Stimulated activated CD4-positive, alpha-beta T cell treated with anti-CD3 and anti-CD28 coated beads, Interleukin-12 subunit alpha, Interleukin-12 subunit beta, amount 100 ng/mL, for 24 hours (primary cell): ENCODE results near the gene CTAGE6.
"Not testable (repeated sequence)": the region's sequence is repeated elsewhere in the genome, so short reads cannot be mapped to it uniquely, and the experiment has no call there.

Experiments
- DNase-seq, 2 experiments: peaks; one replicate each; pipeline ENCODE4 v3.0.0-alpha.2; 2020; ENCODE audit warnings: low read depth in 2 of 2

Gene CTAGE6, protein sequence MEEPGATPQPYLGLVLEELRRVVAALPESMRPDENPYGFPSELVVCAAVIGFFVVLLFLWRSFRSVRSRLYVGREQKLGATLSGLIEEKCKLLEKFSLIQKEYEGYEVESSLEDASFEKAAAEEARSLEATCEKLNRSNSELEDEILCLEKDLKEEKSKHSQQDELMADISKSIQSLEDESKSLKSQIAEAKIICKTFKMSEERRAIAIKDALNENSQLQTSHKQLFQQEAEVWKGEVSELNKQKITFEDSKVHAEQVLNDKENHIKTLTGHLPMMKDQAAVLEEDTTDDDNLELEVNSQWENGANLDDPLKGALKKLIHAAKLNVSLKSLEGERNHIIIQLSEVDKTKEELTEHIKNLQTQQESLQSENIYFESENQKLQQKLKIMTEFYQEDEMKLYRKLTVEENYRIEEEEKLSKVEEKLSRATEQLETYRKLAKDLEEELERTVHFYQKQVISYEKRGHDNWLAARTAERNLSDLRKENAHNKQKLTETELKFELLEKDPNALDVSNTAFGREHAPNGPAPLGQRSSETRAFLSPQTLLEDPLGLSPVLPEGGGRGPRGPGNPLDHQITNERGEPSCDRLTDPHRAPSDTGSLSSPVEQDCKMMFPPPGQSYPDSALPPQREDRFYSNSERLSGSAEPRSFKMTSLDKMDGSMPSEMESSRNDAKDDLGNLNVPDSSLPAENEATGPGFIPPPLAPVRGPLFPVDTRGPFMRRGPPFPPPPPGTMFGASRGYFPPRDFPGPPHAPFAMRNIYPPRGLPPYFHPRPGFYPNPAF

DNA sequence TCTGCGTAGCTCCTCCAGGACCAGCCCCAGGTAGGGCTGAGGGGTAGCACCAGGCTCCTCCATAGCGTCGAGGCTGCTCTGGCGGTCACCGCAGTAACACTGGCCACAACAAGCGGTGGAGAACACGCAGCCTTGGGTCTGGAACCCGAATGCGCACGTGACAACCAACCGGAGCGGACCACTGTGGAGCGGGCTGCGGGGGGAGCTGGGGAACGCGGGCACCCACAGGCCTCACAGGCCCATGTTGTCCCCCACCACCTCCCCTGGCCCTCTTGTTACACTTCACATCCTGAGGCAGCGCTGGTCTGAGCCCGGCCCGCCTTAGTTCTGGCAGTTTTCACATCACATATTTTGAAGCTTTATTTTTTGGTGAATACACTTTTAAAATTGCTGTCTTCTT lies at the start of gene CTAGE6:
Gene CTAGE6, minus strand, starts transcription at position 101 of the 400 bp plus-strand sequence. Its CDS starts 38 bp downstream, at position 63.
- not testable (repeated sequence) for DNase-seq

DNA sequence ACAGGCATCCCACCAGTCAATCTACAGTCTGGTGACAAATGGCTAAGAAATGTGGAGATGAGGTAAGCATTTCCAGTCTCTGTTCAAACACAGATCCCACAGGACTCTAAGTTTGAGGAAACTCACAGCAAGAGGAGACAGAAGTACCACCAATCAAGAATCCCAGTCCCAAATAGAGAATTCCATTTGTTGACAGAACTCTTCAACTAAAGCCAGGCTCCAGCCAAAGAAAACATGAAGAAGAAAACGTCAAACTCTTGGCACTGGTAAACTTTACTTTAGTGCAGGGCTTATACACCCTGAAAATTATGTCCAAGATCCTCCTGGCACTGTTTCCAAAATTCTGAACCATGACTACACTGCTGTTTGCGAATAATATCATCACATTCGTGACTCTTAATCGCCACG lies 49.2 kb upstream of the CTAGE6 start:
- DNase-seq, result not testable (repeated sequence)

DNA sequence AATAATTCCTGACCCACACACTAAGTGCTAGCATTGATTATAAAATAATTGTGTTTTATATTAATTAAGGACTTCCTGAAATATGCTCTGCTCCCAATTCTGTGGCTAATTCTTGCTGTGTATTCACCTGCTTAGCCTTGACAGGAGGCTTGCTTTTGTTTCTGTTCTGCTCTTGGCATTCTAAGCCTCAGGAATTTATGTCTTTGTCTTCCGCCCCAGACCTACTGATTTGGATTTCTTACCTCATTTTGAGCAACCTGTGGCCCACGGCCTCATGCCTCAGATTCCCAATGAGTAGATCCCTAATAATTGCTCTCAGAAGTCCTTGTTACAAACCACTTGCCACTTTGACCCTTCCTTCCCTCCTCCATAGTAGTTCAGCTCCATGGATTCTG lies 40.4 kb upstream of the CTAGE6 start:
- not testable (repeated sequence) for DNase-seq

DNA sequence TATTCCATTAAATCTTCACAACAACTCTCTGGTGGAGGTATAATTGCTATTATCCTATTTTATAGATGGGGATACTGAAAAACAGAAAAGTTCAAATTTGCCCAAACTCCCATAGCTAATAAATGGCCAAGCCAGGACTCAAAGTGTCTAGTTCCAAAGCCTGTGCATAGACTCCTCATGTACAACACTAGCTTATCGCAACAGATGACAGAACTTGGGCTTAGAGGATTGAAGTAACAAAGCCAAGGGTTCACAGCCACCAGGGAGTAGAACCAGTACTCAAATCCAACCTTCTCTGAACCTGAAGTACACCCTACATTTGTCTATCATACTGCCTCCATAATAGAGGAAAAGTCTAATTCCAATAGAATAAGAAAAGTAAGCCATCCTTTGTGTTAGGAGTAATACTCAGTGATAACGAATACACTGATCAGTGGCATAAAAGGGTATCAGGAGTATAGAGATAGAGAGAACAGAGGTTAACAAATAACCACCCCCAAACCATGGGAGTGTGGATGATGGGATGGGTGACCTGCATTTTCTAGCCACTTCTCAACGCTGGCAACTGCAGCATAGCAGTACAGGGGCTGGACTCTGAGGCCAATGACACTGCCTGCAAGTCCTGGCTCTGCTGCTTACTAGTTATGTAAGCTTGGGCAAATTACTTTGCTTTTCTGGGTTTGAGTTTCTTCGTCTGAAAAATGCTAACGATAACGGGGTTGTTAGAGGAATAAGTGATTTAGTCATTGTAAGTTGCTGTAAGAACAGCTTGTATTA lies 39.8 kb upstream of the CTAGE6 start:
- not testable (repeated sequence) for DNase-seq

DNA sequence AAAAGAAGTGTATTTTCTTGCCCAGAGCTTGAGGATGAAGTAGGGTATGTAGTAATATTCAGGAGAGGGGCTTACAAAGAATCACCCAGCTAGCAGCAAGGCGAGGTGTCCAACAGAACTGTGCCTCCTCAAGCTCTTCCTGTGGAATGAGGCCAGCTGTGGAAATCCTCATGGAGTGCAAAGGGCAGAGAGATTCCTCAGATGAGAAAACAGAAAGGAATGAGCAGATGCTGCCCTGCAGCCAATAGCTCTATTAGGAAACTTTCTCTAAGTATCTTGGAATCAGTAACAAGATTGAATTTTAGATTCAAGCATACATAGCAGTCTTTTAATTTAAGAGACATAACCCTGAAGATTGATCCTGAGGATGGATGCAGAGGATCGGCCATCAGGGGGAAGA lies 38.2 kb upstream of the CTAGE6 start:
- not testable (repeated sequence) for DNase-seq

DNA sequence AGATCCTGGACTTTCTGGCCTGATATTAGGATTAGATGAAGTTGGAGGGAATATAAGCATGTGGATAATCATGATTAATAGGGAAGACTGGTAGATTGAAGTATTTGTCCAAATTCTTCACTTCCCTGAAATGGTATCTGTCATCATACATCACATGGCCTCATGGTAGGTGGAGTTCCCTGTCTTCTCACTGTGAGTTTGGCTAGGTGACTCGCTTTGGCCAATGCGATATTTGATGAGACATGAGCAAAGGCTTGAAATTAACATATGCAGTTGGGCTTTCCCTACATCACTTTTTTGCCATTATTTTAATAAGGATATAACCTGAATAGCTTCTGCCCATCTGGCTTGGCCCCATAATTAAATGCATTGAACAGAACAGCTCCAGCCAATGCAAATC lies 35.1 kb upstream of the CTAGE6 start:
- DNase-seq, result peak in 1 of 2 experiments; percentile 1

DNA sequence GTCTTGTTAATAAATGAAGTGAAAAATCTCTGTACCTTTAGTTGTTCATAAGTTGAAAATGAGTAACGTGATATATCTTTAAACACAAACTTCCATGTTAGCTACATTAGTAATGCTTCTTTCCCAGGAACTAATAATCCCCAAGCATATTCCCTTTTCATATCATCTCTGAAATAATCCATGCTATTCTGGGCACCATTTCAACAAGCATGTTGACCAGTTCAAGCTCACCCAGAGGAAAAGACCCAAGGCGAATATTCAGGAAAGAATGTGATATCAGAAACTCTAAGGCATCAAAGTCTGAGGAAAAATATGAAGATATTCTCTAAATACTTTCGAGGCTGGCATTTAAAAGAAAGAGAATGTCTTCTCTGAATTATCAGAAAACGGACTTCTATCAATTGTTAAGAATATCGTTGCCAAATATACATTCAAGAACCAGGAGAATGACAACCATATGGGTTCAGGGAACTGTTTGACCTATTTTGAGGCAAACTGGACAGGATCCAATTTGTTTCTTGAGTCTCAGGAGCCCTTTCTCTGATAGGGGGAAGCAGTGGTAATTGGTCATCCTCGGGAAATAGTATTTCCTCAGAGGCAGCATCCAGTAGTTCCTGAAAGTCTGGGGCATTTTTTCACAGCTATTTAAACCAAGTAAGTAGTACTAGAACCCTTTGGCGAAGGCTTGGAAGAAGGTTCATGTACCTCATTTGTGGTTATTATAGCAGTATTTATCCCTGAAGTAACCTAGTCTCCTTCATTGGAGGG lies 28.1 kb upstream of the CTAGE6 start:
- DNase-seq, result not testable (repeated sequence)

DNA sequence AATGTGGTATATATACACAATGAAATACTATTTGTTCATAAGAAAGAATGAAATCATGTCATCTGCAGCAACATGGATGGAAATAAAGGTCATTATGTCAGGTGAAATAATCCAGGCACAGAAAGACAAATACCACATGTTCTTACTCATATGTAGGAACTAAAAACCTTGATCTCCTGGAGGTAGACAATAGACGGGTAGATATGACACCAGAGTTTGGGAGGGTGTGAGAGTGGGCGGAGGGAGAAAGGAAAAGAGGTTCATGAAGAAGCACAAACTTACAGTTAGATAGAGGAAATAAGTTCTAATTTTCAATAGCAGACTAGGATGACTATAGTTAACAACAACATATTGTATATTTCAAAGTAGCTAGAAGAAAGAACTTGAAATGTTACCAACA lies 22.1 kb upstream of the CTAGE6 start:
- not testable (repeated sequence) for DNase-seq

DNA sequence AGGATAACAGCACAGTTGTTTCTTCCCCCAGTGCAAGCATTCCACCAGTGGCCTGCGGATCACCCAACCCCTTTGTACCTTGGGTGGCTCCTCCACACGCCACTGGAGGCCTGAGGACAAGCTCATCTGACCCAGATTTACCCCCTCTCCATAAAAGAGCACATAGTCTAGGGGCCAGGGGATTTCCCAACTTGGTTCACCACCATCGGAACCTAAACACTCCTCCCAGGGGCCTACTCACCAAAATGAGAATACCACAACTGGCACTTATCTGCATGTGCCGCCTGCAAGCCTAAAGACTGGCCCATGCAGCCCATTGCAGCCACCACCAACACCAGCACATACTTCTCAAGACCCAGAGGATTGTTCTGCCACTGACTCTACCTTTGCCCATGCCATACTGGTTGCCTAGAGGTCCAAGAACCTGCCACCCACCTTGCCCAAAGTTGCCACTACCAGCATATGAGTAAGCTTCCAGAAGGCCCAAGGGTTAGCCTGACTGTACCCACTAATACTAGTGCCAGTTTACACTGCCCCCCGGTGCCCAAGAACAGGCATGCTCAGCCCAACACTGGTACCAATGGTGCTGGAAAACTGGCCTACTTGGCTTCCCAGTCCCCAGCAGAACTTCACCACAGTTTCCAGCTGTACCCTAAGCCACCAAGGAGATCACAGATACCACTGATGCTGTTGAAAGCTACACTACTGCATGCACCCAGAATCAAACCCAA lies 15.4 kb upstream of the CTAGE6 start:
- not testable (repeated sequence) for DNase-seq

DNA sequence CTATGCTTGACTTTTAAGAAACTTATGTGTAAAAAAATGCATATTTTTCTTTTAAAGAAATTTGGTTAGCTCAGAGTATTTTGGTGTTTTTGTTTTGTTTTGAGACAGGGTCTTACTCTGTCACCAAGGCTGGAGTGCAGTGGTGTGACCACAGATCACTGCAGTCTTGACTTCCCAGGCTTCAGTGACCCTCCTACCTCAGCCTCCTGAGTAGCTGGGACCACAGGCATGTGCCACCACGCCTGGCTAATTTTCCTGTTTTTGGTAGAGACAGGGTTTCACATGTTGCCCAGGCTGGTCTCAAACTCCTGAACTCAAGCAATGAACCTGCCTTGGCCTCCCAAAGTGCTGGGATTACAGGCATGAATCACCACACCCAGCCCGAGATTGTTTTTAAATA lies 10.0 kb upstream of the CTAGE6 start:
- DNase-seq, result not testable (repeated sequence)

DNA sequence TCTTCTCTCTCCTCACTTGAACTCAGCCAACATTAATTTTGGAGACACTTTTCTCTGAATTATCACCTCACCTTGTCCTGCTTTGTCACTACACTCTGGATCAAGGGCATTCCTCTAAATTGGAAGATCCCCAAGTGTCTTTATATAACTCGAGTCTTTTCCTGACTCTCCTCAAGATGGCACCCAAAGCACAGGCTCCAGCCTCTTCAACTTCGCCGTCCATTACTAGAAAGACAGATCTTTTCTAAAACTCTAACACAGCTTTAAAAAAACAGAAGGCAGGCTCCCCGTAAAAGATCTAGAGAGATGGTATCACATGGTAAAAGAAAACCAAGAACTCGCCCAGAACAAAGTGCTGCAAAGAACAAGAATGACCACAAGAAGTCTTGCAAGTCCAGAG lies 8.2 kb upstream of the CTAGE6 start:
- DNase-seq, result not testable (repeated sequence)

DNA sequence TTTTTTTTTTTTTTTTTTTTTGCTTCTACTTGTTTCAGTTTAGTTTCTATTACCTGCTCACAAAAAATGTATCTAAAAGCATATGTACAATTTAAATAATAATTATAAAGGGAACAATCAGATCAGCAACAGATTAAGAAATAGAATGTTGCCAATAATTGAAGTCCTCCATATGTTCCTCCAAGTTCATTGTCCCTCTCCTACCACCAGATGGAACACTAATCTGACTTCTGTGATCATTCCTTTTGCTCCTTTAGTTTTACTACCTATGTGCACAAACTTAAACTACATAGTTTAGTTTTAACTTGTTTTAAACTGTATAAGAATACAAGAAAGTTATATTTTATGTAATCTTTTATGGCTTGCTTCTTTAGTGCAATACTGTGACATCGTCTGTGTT lies 5.6 kb upstream of the CTAGE6 start:
- not testable (repeated sequence) for DNase-seq

DNA sequence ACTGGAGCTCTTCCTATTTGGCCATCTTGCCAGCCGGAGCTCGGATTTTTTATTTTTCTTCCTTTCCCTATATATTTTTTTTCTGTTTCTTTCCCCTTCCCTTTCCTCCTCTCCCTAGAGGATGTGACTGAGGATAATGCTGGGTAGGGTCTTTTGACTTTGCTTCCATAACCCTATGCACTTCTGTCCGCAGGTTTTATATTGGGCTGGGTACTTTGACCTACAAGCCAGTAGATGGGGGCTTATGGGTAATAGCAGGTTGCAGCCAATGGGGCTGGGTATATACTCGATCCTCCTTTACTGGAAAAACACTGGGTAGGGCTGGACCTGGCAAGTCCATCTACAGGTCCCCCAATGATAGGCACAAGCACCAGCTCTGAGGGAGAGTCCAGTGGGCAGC lies 12.2 kb downstream of the CTAGE6 start:
- not testable (repeated sequence) for DNase-seq

DNA sequence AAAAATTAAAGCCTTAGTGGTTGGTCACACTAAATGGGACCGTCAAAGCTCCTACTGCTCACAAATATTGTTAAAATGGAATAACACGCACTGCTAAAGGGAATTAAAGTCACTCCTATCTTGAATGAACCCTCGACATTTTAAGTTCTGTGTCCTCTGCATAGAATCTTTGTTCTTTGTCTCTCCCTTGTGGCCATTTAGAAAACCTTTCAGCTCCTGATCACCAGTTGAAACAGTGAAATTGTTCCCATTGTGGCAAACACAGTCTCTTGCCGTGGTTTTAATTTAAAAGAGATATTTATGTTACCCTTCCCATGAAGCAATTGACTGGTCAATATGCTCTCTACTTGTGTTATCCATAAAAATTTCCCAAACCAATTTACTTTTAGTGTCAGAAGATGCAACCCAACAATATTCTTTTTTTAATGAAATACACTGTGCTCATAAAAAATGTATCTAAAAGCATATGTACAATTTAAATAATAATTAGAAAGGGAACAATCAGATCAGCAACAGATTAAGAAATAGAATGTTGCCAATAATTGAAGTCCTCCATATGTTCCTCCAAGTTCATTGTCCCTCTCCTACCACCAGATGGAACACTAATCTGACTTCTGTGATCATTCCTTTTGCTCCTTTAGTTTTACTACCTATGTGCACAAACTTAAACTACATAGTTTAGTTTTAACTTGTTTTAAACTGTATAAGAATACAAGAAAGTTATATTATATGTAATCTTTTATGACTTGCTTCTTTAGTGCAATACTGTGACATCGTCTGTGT lies 20.3 kb downstream of the CTAGE6 start:
- not testable (repeated sequence) for DNase-seq

DNA sequence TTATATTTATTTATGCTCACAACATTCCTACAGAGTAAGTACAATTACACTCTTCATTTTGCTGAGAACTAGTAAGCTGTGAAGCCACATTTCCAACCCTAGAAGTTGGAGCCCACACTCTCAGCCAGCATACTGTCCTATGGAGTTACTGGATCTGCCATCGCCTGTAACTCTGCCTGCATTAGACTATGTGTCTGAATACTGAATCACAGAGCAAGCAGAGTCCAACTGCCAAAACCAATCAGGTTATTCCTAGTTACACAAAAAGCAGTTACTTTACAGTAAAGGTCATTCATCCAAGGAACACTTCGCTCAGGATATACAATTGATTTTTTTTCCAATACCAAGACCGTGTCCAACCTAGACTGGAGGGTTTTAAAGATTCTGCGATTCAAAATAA lies 21.5 kb downstream of the CTAGE6 start:
- no peak for DNase-seq

DNA sequence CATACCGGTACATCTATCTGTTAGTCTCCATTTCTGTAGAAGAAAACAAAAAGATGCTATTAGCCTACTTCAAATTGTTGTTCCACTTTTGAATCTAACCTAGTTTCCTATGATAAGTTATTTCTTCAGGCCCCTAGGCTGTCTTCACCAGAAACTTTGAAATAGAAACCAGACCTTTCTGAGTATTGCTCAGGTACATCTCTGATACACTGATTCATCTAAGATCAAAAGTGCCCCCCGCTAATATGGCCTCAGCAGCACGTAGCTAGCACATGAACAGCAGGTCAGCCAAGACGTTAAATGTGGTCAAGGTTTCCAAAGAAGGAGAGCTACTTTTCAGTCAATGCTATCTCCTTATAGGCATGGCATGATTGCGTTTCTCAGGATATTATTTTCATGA lies 23.6 kb downstream of the CTAGE6 start:
- no peak for DNase-seq

DNA sequence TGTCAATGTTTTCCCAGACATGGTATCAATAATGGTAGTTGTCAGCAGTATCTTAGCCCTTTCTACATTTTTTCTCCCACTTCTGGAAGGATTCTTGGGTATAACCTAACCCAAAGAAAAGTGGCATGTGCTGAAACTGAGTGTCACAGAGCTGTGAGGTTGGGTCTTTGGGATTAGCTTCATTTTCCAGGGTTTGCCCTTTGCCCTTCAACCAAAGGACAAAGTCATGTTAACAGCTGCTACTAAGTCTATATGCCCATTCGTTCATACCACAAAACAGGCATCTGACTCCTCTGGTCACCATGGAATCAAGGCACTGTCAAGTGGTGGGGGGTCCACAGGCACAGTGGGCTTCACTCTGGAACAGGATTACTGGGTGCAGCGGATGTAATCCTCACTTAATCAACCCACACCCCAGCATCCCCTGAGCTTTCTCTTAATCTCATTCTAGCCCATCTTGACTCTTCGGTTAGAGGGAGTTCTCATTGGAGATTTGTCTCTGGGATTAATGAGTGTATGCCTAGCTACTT lies 29.1 kb downstream of the CTAGE6 start:
- no peak for DNase-seq

DNA sequence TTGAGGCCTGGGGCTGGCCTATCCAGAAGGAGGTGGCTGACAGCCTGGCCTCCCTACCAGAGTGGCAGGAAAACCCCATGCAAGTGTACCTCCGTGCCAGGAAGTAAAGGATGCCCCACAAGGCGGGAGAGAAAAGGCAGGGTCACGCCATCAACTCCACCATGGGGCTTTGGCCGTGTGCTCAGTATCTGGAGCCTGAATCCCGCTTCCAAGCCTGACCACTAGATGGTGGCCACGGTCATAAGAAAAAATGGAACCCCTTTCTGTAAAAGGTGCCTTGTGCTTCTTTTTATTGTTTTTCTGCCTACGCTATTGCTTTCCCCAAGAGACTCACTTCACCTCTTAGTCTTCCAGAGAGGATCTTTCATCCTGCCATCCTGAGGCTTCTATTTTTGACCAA lies 29.9 kb downstream of the CTAGE6 start:
- not testable (repeated sequence) for DNase-seq

DNA sequence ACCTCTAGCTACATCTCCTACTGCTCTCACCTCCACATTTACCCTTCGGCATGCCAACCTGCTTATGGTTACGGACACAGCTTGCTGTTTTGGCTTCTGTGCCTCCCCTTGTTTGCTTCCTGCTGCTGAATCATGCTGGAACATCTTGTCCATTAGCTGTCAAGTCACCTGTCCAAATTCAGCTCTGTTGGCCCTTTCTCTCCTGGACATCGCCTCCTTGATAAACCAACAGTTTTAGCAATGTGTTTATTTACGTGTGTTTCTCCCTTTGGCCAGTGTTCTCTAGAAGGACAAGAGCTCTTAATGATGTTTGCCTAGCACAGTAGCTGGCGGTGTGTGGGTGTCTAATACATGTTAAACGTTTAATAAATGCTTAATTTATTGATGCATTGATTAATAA lies 31.4 kb downstream of the CTAGE6 start:
- DNase-seq, result not testable (repeated sequence)

DNA sequence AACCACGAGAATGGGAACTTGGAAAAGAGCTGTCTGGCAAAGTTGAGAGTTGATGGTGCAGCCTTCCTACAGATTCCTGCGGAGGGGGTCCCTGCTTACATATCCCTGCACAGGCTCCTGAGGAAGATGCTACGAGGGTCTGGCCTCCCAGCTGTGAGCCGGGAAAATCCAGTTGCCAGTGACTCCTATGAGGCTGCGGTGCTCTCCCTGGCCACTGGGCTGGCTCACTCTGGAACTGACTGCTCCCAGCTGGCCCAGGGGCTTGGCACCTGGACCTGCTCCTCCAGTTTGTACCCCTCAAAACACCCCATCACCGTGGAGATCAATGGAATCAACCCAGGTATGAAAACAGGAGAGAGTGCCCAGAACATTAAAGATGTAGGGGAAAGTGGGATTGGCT lies 37.2 kb downstream of the CTAGE6 start:
- DNase-seq, result not testable (repeated sequence)
